Measurements from ENCODE around the gene BBC3. TPM values are rescaled to one million over a fixed set of nuclear protein-coding genes. Genes with fewer than 3 reads are reported as not detected.
A peak's percentile ranks its signal among the peaks of the same experiment; 100 is the strongest.
"Not testable (repeated sequence)": the region's sequence is repeated elsewhere in the genome, so short reads cannot be mapped to it uniquely, and the experiment has no call there.

BBC3 gene
- total RNA-seq, 1 experiment from 2014 or later: 10.1 TPM

DNA sequence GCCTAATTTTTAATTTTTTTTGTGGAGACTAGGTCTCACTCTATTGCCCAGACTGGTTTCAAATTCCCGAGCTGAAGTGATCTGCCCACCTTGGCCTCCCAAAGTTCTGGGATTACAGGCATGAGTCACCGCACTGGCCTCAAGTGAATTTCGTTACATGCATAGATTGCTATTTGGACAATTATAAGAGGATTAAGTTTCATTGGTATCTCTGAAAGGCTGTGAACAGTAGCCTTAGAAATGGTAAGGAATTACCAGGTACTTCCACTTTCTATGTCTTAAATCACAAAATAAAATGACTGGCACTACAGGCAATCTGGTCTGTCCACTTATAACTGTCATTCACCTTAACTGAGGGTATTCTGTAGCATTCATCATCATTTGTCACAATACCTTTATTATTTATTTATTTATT is 22.5 kb upstream of the BBC3 start:
- DNase-seq (ENCODE audit: low read depth in 1 of 2, low spot score in 2 of 2): peak; percentile 74 to 80
- Histone ChIP-seq H3K27ac (peak overlapping the region; percentile 59), H3K36me3 (peaks cover 9% of the 10 kb centered on the region), H3K4me3 (no peak overlapping the region), H3K4me1 (replicated peaks) (peaks cover 44% of the 10 kb centered on the region), H3K9me3 (replicated peaks) (no peaks in the 10 kb centered on the region), H3K27me3 (replicated peaks) (no peaks in the 10 kb centered on the region)

DNA sequence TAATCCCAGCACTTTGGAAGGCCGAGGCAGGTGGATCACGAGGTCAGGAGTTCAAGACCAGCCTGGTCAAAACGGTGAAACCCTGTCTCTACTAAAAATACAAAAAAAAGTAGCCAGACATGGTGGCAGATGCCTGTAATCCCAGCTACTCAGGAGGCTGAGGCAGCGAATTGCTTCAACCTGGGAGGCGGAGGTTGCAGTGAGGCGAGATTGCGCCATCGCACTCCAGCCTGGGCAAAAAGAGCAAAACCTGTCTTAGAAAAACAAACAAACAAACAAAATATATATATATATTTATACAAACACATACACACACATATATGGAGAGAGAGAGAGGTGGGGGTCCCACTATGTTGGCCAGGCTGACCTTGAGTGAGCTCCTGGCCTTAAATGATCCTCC is 22.0 kb upstream of the BBC3 start:
- H3K36me3 ChIP-seq; H3K9me3 ChIP-seq (replicated peaks); H3K4me3 ChIP-seq; DNase-seq (ENCODE audit: low read depth in 1 of 2, low spot score in 2 of 2); H3K27me3 ChIP-seq (replicated peaks): not testable (repeated sequence)
- H3K4me1 ChIP-seq (replicated peaks): peaks cover 40% of the 10 kb centered on the region
- peak overlapping the region; percentile 59 for H3K27ac ChIP-seq

DNA sequence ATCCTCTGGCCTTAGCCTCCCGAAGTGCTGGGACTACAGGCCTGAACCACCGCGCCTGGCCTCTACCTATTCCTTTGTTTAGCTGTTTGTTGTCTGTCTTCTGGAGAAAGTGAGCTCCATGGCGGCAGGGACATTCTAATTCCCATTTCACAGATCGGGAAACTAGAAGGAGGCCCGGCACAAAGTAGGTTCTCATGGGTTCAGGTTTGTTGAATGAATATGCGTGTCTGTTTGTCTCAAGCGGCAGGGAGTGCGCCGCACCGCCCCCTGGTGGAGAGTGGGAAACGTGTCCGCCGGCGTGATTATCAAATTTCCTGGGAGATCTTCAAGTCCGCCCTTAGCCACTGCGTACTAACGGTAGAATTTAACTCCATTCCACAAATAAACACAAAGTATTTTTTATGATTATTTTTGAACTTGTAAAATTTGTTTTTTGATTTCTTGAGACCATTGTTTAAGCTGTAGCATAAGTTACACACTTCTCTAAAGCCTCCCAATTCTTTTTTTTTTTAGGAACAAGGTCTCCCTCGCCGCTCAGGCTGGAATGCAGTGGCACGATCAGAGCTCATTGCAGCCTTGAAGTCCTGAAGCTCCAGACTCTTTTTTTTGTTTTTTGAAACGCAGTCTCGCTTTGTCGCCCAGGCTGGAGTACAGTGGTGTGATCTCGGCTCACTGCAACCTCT is 16.4 kb upstream of the BBC3 start:
- peak; percentile 59 to 70 for DNase-seq (ENCODE audit: low read depth in 1 of 2, low spot score in 2 of 2)
- H3K4me1 ChIP-seq (replicated peaks): peaks cover 31% of the 10 kb centered on the region

DNA sequence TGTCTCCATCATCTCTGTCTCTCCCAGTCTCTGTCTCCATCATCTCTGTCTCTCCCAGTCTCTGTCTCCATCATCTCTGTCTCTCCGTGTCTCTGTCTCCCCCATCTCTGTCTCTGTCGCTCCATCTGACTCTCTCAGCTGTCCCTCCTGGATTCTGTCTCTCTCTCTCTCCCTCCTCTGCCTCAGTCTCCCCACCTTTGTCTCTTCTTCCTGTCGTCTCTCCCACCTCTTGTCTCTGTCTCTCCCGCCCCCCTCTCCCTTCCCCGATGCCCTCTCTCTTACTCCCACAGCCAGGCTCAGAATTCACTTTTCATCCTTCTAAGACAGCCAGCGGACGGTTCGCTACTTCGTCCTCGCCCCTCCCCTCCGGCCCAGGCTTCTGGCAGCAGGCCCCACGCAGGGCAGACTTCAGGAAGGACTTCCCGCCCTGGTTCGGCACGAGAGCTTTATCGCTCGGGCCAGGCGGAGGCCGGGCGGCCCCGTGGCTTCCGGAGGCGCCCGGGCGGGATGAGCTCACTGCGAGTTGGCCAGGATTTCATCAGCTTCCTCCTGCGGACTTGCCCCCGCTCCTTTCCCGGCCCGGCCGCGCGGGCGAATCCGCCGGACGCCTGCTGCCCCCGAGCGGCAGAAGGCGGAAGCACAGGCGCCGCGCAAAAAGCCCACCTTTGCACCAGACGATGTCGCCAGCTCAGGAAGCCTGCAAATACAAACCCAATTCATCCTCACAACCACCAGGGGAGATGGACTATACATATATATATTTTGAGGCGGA is 13.0 kb upstream of the BBC3 start:
- H3K4me3 ChIP-seq: peak overlapping the region; percentile 28
- no peaks in the 10 kb centered on the region for H3K36me3 ChIP-seq
- DNase-seq (ENCODE audit: low read depth in 1 of 2, low spot score in 2 of 2): peak; percentile 97
- peak overlapping the region; percentile 78 for H3K27ac ChIP-seq
- no peaks in the 10 kb centered on the region for H3K9me3 ChIP-seq (replicated peaks)
- peaks cover 38% of the 10 kb centered on the region for H3K4me1 ChIP-seq (replicated peaks)
- H3K27me3 ChIP-seq (replicated peaks): peaks cover 5% of the 10 kb centered on the region; the same call in 1 of the 2 replicates

More for the DNA sequence above, 16.4 kb upstream of the BBC3 start:
- Histone ChIP-seq H3K27me3 (replicated peaks) (no peaks in the 10 kb centered on the region), H3K4me3 (no peak overlapping the region), H3K36me3 (no peaks in the 10 kb centered on the region), H3K27ac (no peak overlapping the region), H3K9me3 (replicated peaks) (no peaks in the 10 kb centered on the region)

DNA sequence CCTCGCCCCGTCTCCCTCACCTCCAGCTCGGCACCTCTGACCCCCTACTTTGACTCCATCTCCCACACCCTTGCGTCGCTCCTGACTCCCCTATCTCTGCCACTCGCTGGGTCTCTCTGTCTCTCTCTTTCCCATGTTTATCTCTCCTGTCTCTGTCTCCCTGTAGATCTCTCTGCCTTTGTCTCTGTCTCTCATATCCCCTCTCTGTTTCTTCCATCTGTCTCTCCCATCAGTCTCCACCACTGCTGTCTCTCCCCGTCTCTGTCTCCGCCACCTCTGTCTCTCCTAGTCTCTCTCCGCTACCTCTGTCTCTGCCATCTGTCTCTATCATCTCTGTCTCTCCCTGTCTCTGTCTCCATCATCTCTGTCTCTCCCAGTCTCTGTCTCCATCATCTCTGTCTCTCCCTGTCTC is 12.4 kb upstream of the BBC3 start:
- peak overlapping the region; percentile 78 for H3K27ac ChIP-seq
- peaks cover 38% of the 10 kb centered on the region for H3K4me1 ChIP-seq (replicated peaks)
- no peaks in the 10 kb centered on the region for H3K36me3 ChIP-seq
- peaks cover 5% of the 10 kb centered on the region; the same call in 1 of the 2 replicates for H3K27me3 ChIP-seq (replicated peaks)
- no peak for DNase-seq (ENCODE audit: low read depth in 1 of 2, low spot score in 2 of 2)
- peak overlapping the region; percentile 28 for H3K4me3 ChIP-seq
- H3K9me3 ChIP-seq (replicated peaks): no peaks in the 10 kb centered on the region

DNA sequence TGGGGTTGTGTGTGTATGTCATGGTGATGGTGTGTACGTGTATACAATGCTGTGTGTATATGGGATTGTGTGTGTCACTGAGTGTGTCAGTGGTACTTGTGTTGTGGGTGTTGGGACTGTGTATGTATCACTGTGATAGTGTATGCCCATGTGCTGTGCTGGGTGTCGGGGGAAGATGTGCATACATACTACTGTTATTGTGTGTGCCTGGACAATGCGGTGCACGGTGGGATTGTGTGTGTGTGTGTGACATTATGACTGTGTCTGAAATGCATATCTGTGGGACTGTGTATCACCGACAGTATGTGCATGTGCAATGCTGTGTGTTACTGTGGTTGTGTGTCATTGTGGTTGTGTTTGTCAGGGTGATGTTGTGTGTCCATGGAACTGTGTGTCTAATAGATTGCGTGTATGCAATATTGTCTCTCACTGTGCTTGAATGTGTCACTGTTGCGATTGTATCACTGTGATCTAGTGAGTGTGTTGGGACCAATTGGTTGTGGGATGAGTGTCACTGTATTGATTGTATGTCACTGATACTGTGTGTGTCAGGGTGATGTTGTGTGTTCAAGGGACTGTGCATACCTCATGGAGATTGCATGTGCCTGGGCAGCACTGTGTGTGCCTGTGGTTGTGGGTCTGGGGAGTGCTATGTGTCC is 11.0 kb upstream of the BBC3 start:
- H3K4me1 ChIP-seq (replicated peaks): peaks cover 38% of the 10 kb centered on the region

DNA sequence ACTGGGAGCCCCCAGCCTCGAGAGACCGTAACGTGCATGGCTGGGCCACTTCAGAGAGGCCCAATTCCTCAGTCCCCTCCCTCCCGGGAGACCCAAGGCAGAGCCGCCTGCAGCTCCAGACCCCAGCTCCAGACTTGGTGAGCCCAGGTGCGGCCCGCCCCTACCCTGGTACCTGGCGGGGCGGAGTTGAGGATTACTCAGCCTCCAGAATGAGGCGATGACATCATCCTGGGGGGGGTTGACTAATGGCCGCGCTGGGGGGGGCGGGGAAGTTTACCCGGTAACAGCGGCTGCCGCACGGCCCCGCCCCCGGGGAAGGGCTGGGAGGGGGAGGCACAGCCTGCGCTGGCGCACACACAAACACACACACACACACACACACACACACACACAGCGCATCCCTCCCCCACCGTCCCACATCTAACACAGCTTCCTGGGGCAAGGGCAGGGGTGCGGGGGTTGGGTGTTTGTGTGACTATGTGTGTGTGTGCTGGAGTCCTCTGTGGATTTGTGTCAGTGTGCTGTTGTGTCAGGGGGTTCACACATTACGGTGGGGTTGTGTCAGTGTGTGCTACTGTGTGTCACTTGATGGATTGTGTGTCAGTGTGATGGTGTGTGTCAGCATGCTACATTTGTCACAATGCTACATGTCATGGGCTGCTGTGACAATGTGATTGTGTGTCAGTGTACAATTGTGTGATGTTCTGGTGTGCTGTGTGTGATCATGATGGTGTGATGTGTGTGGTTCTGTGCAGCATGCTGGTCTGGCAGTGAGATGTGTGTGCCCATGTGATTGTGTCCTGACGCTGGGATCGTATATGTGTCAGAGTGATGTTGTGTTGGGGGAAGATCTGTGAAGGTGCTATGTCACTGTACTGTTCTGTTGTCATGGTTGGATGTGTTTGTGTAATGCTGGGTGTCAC is 10.3 kb upstream of the BBC3 start:
- Histone ChIP-seq H3K4me3 (no peak overlapping the region), H3K36me3 (no peaks in the 10 kb centered on the region), H3K27me3 (replicated peaks) (peaks cover 5% of the 10 kb centered on the region; the same call in 1 of the 2 replicates), H3K27ac (no peak overlapping the region), H3K4me1 (replicated peaks) (peaks cover 38% of the 10 kb centered on the region), H3K9me3 (replicated peaks) (no peaks in the 10 kb centered on the region)
- peak; percentile 48 to 79 for DNase-seq (ENCODE audit: low read depth in 1 of 2, low spot score in 2 of 2)

More for the DNA sequence above, 11.0 kb upstream of the BBC3 start:
- no peak overlapping the region for H3K4me3 ChIP-seq
- H3K27ac ChIP-seq: no peak overlapping the region
- DNase-seq (ENCODE audit: low read depth in 1 of 2, low spot score in 2 of 2): no peak
- no peaks in the 10 kb centered on the region for H3K9me3 ChIP-seq (replicated peaks)
- H3K27me3 ChIP-seq (replicated peaks): peaks cover 5% of the 10 kb centered on the region; the same call in 1 of the 2 replicates
- no peaks in the 10 kb centered on the region for H3K36me3 ChIP-seq

DNA sequence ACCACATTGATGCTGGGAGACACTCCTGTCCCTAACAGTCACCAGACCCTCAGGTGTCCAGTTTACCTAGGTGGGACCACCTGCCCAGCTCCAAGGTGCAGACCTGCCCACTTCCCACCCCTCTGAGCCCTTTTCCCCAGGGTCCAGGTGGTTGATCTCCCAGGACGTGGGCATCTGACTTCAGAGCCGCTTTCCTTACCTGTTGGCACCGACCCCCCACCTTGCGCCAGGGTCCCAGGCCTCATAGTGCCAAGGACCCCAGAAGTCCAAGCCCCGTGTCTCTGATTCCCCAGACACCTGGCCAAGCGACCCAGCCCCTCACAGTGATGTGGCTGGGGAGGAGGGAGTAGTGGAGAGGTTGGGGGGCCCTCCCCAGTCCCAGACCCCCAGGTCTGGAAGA is 9.6 kb upstream of the BBC3 start:
- Histone ChIP-seq H3K9me3 (replicated peaks) (no peaks in the 10 kb centered on the region), H3K4me1 (replicated peaks) (peaks cover 38% of the 10 kb centered on the region)
- DNase-seq (ENCODE audit: low read depth in 1 of 2, low spot score in 2 of 2): no peak

DNA sequence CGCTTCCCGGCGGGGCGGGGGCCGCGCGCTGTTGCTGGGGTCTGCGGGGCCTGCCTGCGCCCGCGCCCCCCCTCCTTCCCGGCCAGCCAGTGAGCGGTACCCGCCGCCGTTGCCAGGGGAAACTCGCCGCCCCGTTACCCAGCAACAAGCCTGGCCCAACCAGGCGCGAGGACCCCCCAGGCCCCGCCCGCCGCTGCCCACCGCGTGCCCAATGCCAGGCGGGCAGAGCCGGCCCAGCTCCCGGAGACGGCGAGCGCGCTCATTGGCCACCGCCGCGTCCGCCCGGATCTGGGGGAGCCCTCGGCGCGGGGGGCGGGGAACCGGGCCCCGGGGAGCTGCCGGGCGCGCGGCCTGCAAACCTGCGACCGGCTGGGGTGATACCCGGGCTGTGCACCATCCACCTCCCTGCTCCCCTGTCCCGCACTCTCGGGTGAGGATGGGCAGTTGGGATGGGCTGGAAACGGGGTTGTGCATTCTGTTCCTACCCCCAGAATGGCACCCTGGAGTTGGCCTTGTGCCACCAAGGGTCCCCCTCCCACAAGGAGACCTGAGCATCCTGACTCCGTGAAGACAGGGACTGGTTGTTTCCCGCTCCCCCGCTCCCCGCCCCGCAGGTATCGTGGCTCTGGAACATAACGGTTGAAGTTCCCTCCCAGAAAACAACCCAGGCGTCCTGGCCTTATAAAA is 8.8 kb upstream of the BBC3 start:
- peaks cover 33% of the 10 kb centered on the region for H3K4me1 ChIP-seq (replicated peaks)
- H3K36me3 ChIP-seq: no peaks in the 10 kb centered on the region
- no peak overlapping the region for H3K27ac ChIP-seq
- DNase-seq (ENCODE audit: low read depth in 1 of 2, low spot score in 2 of 2): no peak
- H3K4me3 ChIP-seq: no peak overlapping the region
- no peaks in the 10 kb centered on the region for H3K9me3 ChIP-seq (replicated peaks)
- H3K27me3 ChIP-seq (replicated peaks): peaks cover 5% of the 10 kb centered on the region; the same call in 1 of the 2 replicates

More for the DNA sequence above, 9.6 kb upstream of the BBC3 start:
- Histone ChIP-seq H3K4me3 (no peak overlapping the region), H3K27ac (no peak overlapping the region), H3K36me3 (no peaks in the 10 kb centered on the region), H3K27me3 (replicated peaks) (peaks cover 5% of the 10 kb centered on the region; the same call in 1 of the 2 replicates)

DNA sequence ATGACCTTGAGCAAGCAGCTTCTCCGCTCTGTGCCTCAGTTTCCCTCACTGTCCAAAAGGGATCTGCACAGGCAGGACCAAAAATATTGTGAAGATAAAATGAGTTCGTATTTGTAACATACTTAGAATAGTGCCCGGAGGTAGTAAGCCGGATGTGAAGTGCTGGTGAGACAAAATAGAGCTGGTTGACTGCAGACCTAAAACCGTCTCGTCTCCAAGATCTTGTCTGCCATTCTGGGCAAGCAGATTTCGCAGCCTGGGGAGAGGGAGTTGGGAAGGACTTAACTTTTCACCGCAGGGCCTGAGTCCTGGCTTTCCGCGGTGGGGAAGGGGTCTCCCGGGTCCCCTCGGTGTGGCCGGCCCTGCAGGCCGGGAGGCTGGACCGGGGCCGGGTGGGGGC is 8.2 kb upstream of the BBC3 start:
- H3K4me3 ChIP-seq: no peak overlapping the region
- H3K27me3 ChIP-seq (replicated peaks): peaks cover 5% of the 10 kb centered on the region; the same call in 1 of the 2 replicates
- H3K36me3 ChIP-seq: no peaks in the 10 kb centered on the region
- DNase-seq (ENCODE audit: low read depth in 1 of 2, low spot score in 2 of 2): no peak
- no peak overlapping the region for H3K27ac ChIP-seq
- H3K4me1 ChIP-seq (replicated peaks): peaks cover 29% of the 10 kb centered on the region
- H3K9me3 ChIP-seq (replicated peaks): no peaks in the 10 kb centered on the region

DNA sequence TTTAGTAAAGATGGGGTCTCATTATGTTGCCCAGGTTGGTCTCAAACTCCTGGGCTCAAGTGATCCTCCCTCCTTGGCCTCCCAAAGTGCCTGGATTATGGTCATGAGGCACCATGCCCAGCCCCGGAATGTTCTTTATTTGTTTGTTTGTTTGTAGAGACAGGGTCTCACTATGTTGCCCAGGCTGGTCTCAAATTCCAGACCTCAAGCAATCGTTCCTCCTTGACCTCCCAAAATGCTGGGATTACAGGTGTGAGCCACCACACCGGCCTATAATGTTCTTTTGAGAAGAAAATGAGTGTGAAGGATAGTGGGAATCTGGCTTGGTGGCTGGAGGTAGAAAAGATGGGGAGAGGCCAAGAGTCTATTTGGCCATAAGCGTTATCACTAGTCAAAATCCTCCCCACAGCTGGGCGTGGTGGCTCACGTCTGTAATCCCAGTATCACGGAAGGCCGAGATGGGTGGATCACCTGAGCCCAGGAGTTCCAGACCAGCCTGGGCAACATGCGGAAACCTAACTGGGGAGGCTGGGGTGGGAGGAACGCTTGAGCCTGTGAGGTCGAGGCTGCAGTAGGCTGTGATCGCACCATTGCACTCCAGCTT is 5.2 kb upstream of the BBC3 start:
- H3K36me3 ChIP-seq: no peaks in the 10 kb centered on the region
- H3K4me3 ChIP-seq: no peak overlapping the region
- H3K27me3 ChIP-seq (replicated peaks): peaks cover 5% of the 10 kb centered on the region; the same call in 1 of the 2 replicates
- no peak overlapping the region for H3K27ac ChIP-seq
- H3K9me3 ChIP-seq (replicated peaks): no peaks in the 10 kb centered on the region
- peaks cover 31% of the 10 kb centered on the region for H3K4me1 ChIP-seq (replicated peaks)
- no peak for DNase-seq (ENCODE audit: low read depth in 1 of 2, low spot score in 2 of 2)

DNA sequence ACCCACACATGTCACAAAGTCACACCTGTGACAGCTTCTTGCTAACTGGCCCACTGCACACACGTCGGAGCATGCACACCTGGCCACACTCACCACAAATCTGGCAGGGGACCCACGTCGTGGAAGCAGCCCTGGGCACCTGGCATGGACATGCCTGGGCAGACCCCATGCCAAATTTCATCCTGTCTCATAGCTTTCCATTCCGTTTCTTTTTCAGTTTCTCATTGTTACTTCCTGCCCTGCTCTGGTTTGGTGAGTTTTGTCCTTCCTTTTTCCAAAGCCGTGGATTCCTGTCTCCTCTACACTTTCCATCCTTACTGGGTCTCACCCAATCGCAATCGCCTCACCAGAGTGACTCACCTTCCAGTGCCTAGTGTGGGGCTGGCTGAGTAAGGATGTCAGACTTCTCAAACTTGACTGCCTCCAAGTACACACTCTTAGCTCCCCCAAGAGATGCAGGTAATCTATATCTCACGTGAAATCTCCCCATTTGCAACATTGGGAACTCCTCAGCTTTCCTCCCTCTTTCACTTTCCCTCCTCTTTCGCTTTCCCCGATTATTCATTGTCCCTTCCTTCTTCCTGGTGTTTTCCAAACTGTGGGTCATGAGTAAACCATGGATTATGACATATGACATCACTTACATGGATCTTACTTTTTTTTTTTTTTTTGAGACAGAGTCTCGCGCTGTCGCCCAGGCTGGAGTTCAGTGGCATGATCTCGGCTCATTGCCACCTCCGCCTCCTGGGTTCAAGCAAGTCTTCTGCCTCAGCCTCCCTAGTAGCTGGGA is 1.6 kb upstream of the BBC3 start:
- peaks cover 49% of the 10 kb centered on the region for H3K4me1 ChIP-seq (replicated peaks)
- H3K36me3 ChIP-seq: no peaks in the 10 kb centered on the region
- peak; percentile 69 to 83 for DNase-seq (ENCODE audit: low read depth in 1 of 2, low spot score in 2 of 2)
- H3K4me3 ChIP-seq: peak overlapping the region; percentile 66
- no peaks in the 10 kb centered on the region for H3K9me3 ChIP-seq (replicated peaks)
- H3K27me3 ChIP-seq (replicated peaks): no peaks in the 10 kb centered on the region
- H3K27ac ChIP-seq: peak overlapping the region; percentile 81

Measured in SJSA1 (cell line).